NAMALWA (cell line): Measurements from ENCODE around the gene DENND4B.
"Not testable (repeated sequence)": the region's sequence is repeated elsewhere in the genome, so short reads cannot be mapped to it uniquely, and the experiment has no call there.

Source experiments
- DNase-seq: peaks from one replicate; pipeline ENCODE4 v3.0.0-alpha.2; 2015; ENCODE audit warnings: low spot score

DENND4B gene

GRCh38 chr1:153928245-153928644, 18.3 kb downstream of the DENND4B start:
- DNase-seq: no peak

- no peak for DNase-seq
Measured at GRCh38 chr1:153926405-153926804, 20.1 kb downstream of the DENND4B start.

- peak; percentile 100 for DNase-seq
Measured at GRCh38 chr1:153922972-153923925, 23.3 kb downstream of the DENND4B start, which contains the start of gene GATAD2B. TSS of gene GATAD2B (minus strand) at chr1:153922972. CDS start at chr1:153828347, 94,625 bp downstream.

GRCh38 chr1:153922076-153922971, 24.2 kb downstream of the DENND4B start:
- DNase-seq: no peak

- DNase-seq: peak; percentile 61
Measured at GRCh38 chr1:153921803-153922075, 24.8 kb downstream of the DENND4B start.

GRCh38 chr1:153921080-153921802, 25.3 kb downstream of the DENND4B start:
- peak; percentile 32 for DNase-seq

GRCh38 chr1:153919876-153920852, 26.4 kb downstream of the DENND4B start:
- peak; percentile 64 for DNase-seq

GRCh38 chr1:153916297-153916696, 30.2 kb downstream of the DENND4B start:
- DNase-seq: no peak

GRCh38 chr1:153912349-153912748, 34.2 kb downstream of the DENND4B start:
- DNase-seq: no peak

- not testable (repeated sequence) for DNase-seq
Measured at GRCh38 chr1:153910560-153910959, 36.0 kb downstream of the DENND4B start.

GRCh38 chr1:153908071-153908470, 38.4 kb downstream of the DENND4B start:
- no peak for DNase-seq

GRCh38 chr1:153907134-153907533, 39.4 kb downstream of the DENND4B start:
- DNase-seq: no peak

- no peak for DNase-seq
Measured at GRCh38 chr1:153906396-153906795, 40.1 kb downstream of the DENND4B start.

- DNase-seq: not testable (repeated sequence)
Measured at GRCh38 chr1:153905908-153906307, 40.6 kb downstream of the DENND4B start.

GRCh38 chr1:153903841-153904455, 42.6 kb downstream of the DENND4B start:
- DNase-seq: no peak

GRCh38 chr1:153899509-153899908, 47.0 kb downstream of the DENND4B start:
- DNase-seq: no peak

- DNase-seq: not testable (repeated sequence)
Measured at GRCh38 chr1:153895866-153896265, 50.7 kb downstream of the DENND4B start.

GRCh38 chr1:153891042-153891441, 55.5 kb downstream of the DENND4B start:
- DNase-seq: not testable (repeated sequence)

GRCh38 chr1:153888533-153888932, 58.0 kb downstream of the DENND4B start:
- DNase-seq: no peak

- DNase-seq: no peak
Measured at GRCh38 chr1:153886127-153886526, 60.4 kb downstream of the DENND4B start.
